Astrocyte (in vitro differentiated cells and primary cell): Measurements from ENCODE around the gene GALNT1. TPM values are rescaled to one million over a fixed set of nuclear protein-coding genes. Genes with fewer than 3 reads are reported as not detected.
A peak's percentile ranks its signal among the peaks of the same experiment; 100 is the strongest.

ENCODE experiments used
- DNase-seq: peaks from one replicate; pipeline ENCODE4 v3.0.0-alpha.2; 2010; ENCODE audit warnings: low read depth
- FAIRE-seq: peaks from 2 replicates; lab custom pipeline; 2011; peaks lifted over from hg19 to GRCh38; lab: Jason Lieb, UNC
- H2AFZ ChIP-seq: 2 replicates; pipeline ENCODE4 v1.6.0; 2012; ENCODE audit warnings: low read depth, low read length, inconsistent platforms
- H3K27ac ChIP-seq: 2 replicates; pipeline ENCODE4 v1.5.1; 2011; ENCODE audit warnings: low read depth, low read length, inconsistent platforms
- H3K27me3 ChIP-seq: 2 replicates; pipeline ENCODE4 v1.6.0; 2011; ENCODE audit warnings: low read length, inconsistent platforms; ENCODE audit not compliant: insufficient read depth
- H3K36me3 ChIP-seq: 2 replicates; pipeline ENCODE4 v1.5.1; 2011; ENCODE audit warnings: low read length, inconsistent platforms; ENCODE audit not compliant: insufficient read depth
- H3K4me1 ChIP-seq: 2 replicates; pipeline ENCODE4 v1.5.1; 2011; ENCODE audit warnings: low read length, inconsistent platforms; ENCODE audit not compliant: insufficient read depth
- H3K4me2 ChIP-seq: 2 replicates; pipeline ENCODE4 v1.6.0; 2012; ENCODE audit warnings: low read length, inconsistent platforms
- H3K4me3 ChIP-seq: 2 replicates; pipeline ENCODE4 v1.5.1; 2011; ENCODE audit warnings: low read depth, mild to moderate bottlenecking, low read length, inconsistent platforms; ENCODE audit not compliant: insufficient read depth
- H3K79me2 ChIP-seq: 2 replicates; pipeline ENCODE4 v1.6.0; 2012; ENCODE audit warnings: mild to moderate bottlenecking, low read length, inconsistent platforms; ENCODE audit not compliant: insufficient read depth
- H3K9ac ChIP-seq: 2 replicates; pipeline ENCODE4 v1.6.0; 2012; ENCODE audit warnings: mild to moderate bottlenecking, low read length, inconsistent platforms
- H3K9me3 ChIP-seq: 2 replicates; pipeline ENCODE4 v1.5.1; 2012; ENCODE audit warnings: low read depth, mild to moderate bottlenecking, low read length, inconsistent platforms; ENCODE audit not compliant: insufficient read depth
- H4K20me1 ChIP-seq: 2 replicates; pipeline ENCODE4 v1.6.0; 2012; ENCODE audit warnings: low read length, inconsistent platforms; ENCODE audit not compliant: insufficient read depth
- H3K27ac Mint-ChIP-seq: one replicate; pipeline ENCODE4 v1.8.0; 2021; ENCODE audit warnings: mild to moderate bottlenecking, mixed read lengths; ENCODE audit not compliant: unreplicated experiment
- H3K27me3 Mint-ChIP-seq: one replicate; pipeline ENCODE4 v1.8.0; 2021; ENCODE audit warnings: low read depth, mixed read lengths; ENCODE audit not compliant: unreplicated experiment
- H3K36me3 Mint-ChIP-seq: one replicate; pipeline ENCODE4 v1.8.0; 2021; ENCODE audit warnings: low read depth, mixed read lengths; ENCODE audit not compliant: unreplicated experiment
- H3K4me1 Mint-ChIP-seq: one replicate; pipeline ENCODE4 v1.8.0; 2021; ENCODE audit warnings: low read depth, mixed read lengths; ENCODE audit not compliant: unreplicated experiment
- H3K4me3 Mint-ChIP-seq: one replicate; pipeline ENCODE4 v1.8.0; 2021; ENCODE audit warnings: mild to moderate bottlenecking, moderate library complexity, mixed read lengths; ENCODE audit not compliant: unreplicated experiment
- H3K9me3 Mint-ChIP-seq: one replicate; pipeline ENCODE4 v1.8.0; 2021; ENCODE audit warnings: mild to moderate bottlenecking, mixed read lengths; ENCODE audit not compliant: unreplicated experiment
- EZH2 ChIP-seq: IDR thresholded peaks from 2 replicates; pipeline ENCODE4 v1.6.1; 2012; ENCODE audit warnings: mild to moderate bottlenecking, low read length, inconsistent platforms; ENCODE audit not compliant: insufficient read depth
- total RNA-seq: library from RNA; stranded (reverse); gene quantifications from 2 replicates; pipeline ENCODE4 v1.2.1, GENCODE V29; 2021
- TF ChIP-seq, protein P1 (sequence below): IDR thresholded peaks from 2 replicates; pipeline ENCODE4 v1.5.1; 2011; ENCODE audit warnings: low read depth, mild to moderate bottlenecking, inconsistent platforms, low read length, moderate library complexity; ENCODE audit not compliant: insufficient read depth

The GALNT1 gene
- total RNA-seq, 1 donor from 2014 or later = 127 TPM

DNA sequence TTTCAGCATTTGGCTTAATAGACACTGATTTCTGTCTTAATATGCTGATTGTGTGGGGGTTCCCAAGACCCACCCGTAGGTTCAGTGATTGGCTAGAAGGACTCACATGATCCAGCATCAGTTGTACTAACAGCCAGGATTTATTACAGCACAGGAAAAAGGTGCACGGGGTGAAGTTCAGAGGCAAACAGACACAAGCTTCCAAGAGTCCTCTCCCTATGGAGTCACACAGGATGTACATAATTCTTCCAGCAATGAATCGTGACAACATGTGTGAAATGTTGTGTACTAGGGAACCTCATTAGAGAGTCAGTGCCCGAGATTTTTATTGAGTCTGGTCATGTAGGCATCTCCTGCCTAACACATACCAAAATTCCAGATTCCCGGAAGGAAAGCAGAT, 52.8 kb downstream of the GALNT1 start:
- Histone ChIP-seq H3K4me1 (no peaks in the 10 kb centered on the region), H3K4me2 (no peak overlapping the region), H3K79me2 (peaks cover 35% of the 10 kb centered on the region), H4K20me1 (peaks cover 21% of the 10 kb centered on the region), H3K9me3 (peaks cover 4% of the 10 kb centered on the region), H3K9ac (no peak overlapping the region), H3K4me3 (no peak overlapping the region), H3K36me3 (no peaks in the 10 kb centered on the region), H2AFZ (no peak overlapping the region), H3K27me3 (no peaks in the 10 kb centered on the region), H3K27ac (no peak overlapping the region)
- peaks cover 10% of the 10 kb centered on the region for H3K9me3 Mint-ChIP-seq
- no peaks in the 10 kb centered on the region for H3K27me3 Mint-ChIP-seq
- no peak overlapping the region for H3K4me3 Mint-ChIP-seq
- FAIRE-seq (no peak), DNase-seq (no peak)
- H3K36me3 Mint-ChIP-seq = peaks cover 15% of the 10 kb centered on the region
- no peak for TF ChIP-seq EZH2
- TF ChIP-seq, protein P1, sequence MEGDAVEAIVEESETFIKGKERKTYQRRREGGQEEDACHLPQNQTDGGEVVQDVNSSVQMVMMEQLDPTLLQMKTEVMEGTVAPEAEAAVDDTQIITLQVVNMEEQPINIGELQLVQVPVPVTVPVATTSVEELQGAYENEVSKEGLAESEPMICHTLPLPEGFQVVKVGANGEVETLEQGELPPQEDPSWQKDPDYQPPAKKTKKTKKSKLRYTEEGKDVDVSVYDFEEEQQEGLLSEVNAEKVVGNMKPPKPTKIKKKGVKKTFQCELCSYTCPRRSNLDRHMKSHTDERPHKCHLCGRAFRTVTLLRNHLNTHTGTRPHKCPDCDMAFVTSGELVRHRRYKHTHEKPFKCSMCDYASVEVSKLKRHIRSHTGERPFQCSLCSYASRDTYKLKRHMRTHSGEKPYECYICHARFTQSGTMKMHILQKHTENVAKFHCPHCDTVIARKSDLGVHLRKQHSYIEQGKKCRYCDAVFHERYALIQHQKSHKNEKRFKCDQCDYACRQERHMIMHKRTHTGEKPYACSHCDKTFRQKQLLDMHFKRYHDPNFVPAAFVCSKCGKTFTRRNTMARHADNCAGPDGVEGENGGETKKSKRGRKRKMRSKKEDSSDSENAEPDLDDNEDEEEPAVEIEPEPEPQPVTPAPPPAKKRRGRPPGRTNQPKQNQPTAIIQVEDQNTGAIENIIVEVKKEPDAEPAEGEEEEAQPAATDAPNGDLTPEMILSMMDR = no peak
- H3K27ac Mint-ChIP-seq = no peak overlapping the region
- peaks cover 7% of the 10 kb centered on the region for H3K4me1 Mint-ChIP-seq

GRCh38 chr18:35635170-35635569, 53.6 kb downstream of the GALNT1 start:
- no peak for TF ChIP-seq EZH2
- TF ChIP-seq, protein P1 = no peak
- Histone ChIP-seq H3K4me2 (no peak overlapping the region), H3K9me3 (peaks cover 4% of the 10 kb centered on the region), H3K36me3 (no peaks in the 10 kb centered on the region), H3K79me2 (peaks cover 36% of the 10 kb centered on the region), H3K9ac (no peak overlapping the region), H3K4me1 (no peaks in the 10 kb centered on the region), H2AFZ (no peak overlapping the region), H3K27me3 (no peaks in the 10 kb centered on the region), H3K27ac (no peak overlapping the region), H4K20me1 (peaks cover 21% of the 10 kb centered on the region), H3K4me3 (no peak overlapping the region)
- Mint-ChIP-seq H3K4me3 (no peak overlapping the region), H3K4me1 (peaks cover 7% of the 10 kb centered on the region), H3K27me3 (no peaks in the 10 kb centered on the region), H3K36me3 (peaks cover 11% of the 10 kb centered on the region), H3K27ac (no peak overlapping the region), H3K9me3 (peaks cover 5% of the 10 kb centered on the region)
- FAIRE-seq = no peak
- peak; percentile 68 for DNase-seq

DNA sequence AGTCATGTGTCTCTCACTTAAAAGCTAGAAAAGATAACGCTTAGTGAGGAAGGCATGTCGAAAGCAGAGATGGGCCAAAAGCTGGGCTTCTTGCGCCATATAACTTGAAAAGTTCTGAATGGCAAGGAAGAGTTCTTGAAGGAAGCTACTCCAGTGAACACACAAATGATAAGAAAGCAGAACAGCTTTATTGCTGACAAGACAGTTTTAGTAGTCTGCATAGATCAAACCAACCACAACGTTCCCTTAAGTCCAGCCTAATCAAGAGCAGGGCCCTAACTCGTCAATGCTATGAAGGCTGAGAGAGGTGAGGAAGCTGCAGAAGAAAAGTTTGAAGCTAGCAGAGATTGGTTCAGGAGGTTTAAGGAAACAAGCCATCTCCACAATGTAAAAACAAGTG, 55.7 kb downstream of the GALNT1 start:
- Histone ChIP-seq H3K79me2 (peaks cover 46% of the 10 kb centered on the region), H3K4me1 (no peaks in the 10 kb centered on the region), H4K20me1 (peaks cover 31% of the 10 kb centered on the region), H3K9me3 (peaks cover 4% of the 10 kb centered on the region), H3K27me3 (no peaks in the 10 kb centered on the region), H3K9ac (no peak overlapping the region), H3K4me3 (no peak overlapping the region), H3K27ac (no peak overlapping the region), H3K36me3 (no peaks in the 10 kb centered on the region), H3K4me2 (no peak overlapping the region), H2AFZ (no peak overlapping the region)
- H3K27ac Mint-ChIP-seq = no peak overlapping the region
- H3K4me3 Mint-ChIP-seq = no peak overlapping the region
- H3K4me1 Mint-ChIP-seq = peaks cover 10% of the 10 kb centered on the region
- H3K9me3 Mint-ChIP-seq = peaks cover 2% of the 10 kb centered on the region
- TF ChIP-seq, protein P1 = no peak
- TF ChIP-seq EZH2 = no peak
- no peak for DNase-seq
- peaks cover 9% of the 10 kb centered on the region for H3K36me3 Mint-ChIP-seq
- no peak for FAIRE-seq
- no peaks in the 10 kb centered on the region for H3K27me3 Mint-ChIP-seq
